Thyroid gland (tissue), 4 donors: Measurements from ENCODE around the gene FRMD8. TPM values are rescaled to one million over a fixed set of nuclear protein-coding genes. Genes with fewer than 3 reads are reported as not detected.

ENCODE experiments used
- DNase-seq, 2 donors: peaks; one replicate each; pipeline ENCODE4 v3.0.0-alpha.2; 2019
- H3K27ac ChIP-seq, 3 donors: fragments of 200-600 bp; sonication (generic); 1 replicate in 2 of 3; 2 replicates in 1 of 3; pipeline ENCODE4 v1.5.1; 2016 to 2019; ENCODE audit warnings: mild to moderate bottlenecking in 1 of 3, moderate library complexity in 1 of 3
- H3K27me3 ChIP-seq: fragments of 200-600 bp; sonication (generic); one replicate; pipeline ENCODE4 v1.5.1; 2019
- H3K36me3 ChIP-seq, 2 donors: fragments of 200-600 bp; sonication (generic); one replicate each; pipeline ENCODE4 v1.5.1; 2016 to 2019
- H3K4me1 ChIP-seq, 2 donors: fragments of 200-600 bp; sonication (generic); one replicate each; pipeline ENCODE4 v1.5.1; 2017 to 2019
- H3K4me3 ChIP-seq, 3 donors: fragments of 200-600 bp; sonication (generic); replicated peaks in 1 of 3; 1 replicate in 2 of 3; 2 replicates in 1 of 3; pipeline ENCODE4 v1.5.1; 2016; ENCODE audit warnings: mild to moderate bottlenecking in 1 of 3
- H3K9me3 ChIP-seq: fragments of 200-600 bp; sonication (generic); one replicate; pipeline ENCODE4 v1.5.1; 2017
- CTCF ChIP-seq, 6 experiments: fragments of 200-600 bp in 3 of 6; fragments of 450-650 bp in 3 of 6; sonication (generic) in 3 of 6; IDR thresholded peaks; one replicate each; pipeline ENCODE4 v1.5.1; 2016 to 2019; ENCODE audit warnings: antibody characterized with exemption in 6 of 6, mild to moderate bottlenecking in 2 of 6, inconsistent platforms in 1 of 6, moderate library complexity in 1 of 6
- POLR2A ChIP-seq, 2 donors: fragments of 450-650 bp; IDR thresholded peaks; one replicate each; pipeline ENCODE4 v1.6.1; 2017; ENCODE audit warnings: antibody characterized with exemption in 2 of 2, mild to moderate bottlenecking in 2 of 2, moderate library complexity in 1 of 2
- WGBS, 2 donors: methylation state at CpG; one replicate each; pipeline ENCODE4 v1.1.5; 2017; 5-methylcytosine and 5-hydroxymethylcytosine counted together
- intact Hi-C: fragments of 100-400 bp; cut with DNase I; formaldehyde crosslinking; loops from one replicate; pipeline ENCODE4 v1.15.1; 2023
- total RNA-seq, 4 donors: library from RNA; depleted of rRNA; stranded (reverse); fragments of >200 nt; gene quantifications; one replicate each; pipeline ENCODE4 v1.2.3, GENCODE V29; 2016

Gene FRMD8
- total RNA-seq, 4 donors from 2014 or later, result 22.5 to 44.9 (median 31.0) TPM

GRCh38 chr11:65399845-65400244, 13.4 kb downstream of the FRMD8 start:
- no peak for DNase-seq
- Histone ChIP-seq H3K4me1 (peaks cover 0 to 5% of the 10 kb centered on the region in 2 donors), H3K4me3 (no peak overlapping the region), H3K27me3 (no peaks in the 10 kb centered on the region), H3K36me3 (peaks cover 22 to 39% of the 10 kb centered on the region in 2 donors), H3K27ac (no peak overlapping the region), H3K9me3 (no peaks in the 10 kb centered on the region)
- 92 to 93% methylated on average over 4 to 9 of the region's 10 CpGs for WGBS, 2 donors
- TF ChIP-seq POLR2A (IDR thresholded peaks at IDR 0.05) (no peak), CTCF (IDR thresholded peaks at IDR 0.05) (no peak)
- intact Hi-C loops, result loop anchor here (5.0 kb wide), 1 partner anchor 197 kb away; the partner anchor contains the start of gene KCNK7

DNA sequence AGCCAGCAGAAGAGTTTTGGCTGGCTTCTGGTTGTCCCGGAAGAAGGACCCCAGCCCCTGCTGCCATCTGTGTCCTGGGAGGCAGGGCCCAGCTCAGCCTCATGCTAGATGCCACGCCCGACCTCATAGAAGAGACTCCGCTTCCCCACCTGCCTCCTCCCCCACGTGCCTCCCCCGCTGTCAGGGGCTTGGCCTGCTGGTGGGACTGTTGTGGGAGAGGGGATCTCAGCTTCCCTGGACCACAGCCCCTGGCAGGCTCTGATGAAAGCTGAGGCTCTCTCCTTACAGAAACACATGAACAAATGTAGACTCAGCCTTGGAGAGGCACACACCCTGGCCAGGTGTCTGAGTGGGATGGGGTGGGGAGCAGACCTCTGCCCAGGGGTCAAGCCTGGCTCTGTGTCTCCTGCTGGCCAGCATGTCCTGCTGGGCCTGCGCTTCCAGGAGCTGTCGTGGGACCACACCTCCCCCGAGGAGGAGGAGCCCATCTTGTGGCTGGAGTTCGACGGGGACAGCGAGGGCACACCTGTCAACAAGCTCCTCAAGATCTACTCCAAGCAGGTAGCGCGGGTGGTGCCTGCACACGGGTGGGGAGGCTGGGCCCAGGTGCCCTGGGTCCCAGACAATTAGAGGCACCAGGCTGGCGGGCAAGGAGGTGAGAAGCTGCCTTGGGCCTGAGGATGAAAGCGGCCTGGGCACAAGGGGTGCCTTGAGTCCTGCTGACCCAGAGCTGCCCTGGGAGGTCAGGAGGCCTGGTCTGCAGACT, 14.1 kb downstream of the FRMD8 start:
- TF ChIP-seq POLR2A (IDR thresholded peaks at IDR 0.05) (no peak), CTCF (IDR thresholded peaks at IDR 0.05) (no peak)
- no peaks in the 10 kb centered on the region for H3K9me3 ChIP-seq
- intact Hi-C loops, result loop anchor here (5.0 kb wide), 1 partner anchor 197 kb away; the partner anchor contains the start of gene KCNK7
- H3K4me3 ChIP-seq, result no peak overlapping the region
- no peak overlapping the region for H3K27ac ChIP-seq
- peaks cover 0 to 5% of the 10 kb centered on the region in 2 donors for H3K4me1 ChIP-seq
- peaks cover 25 to 44% of the 10 kb centered on the region in 2 donors for H3K36me3 ChIP-seq
- DNase-seq, result no peak
- 86 to 88% methylated on average over 10 to 16 of the region's 17 CpGs for WGBS, 2 donors
- H3K27me3 ChIP-seq, result no peaks in the 10 kb centered on the region

DNA sequence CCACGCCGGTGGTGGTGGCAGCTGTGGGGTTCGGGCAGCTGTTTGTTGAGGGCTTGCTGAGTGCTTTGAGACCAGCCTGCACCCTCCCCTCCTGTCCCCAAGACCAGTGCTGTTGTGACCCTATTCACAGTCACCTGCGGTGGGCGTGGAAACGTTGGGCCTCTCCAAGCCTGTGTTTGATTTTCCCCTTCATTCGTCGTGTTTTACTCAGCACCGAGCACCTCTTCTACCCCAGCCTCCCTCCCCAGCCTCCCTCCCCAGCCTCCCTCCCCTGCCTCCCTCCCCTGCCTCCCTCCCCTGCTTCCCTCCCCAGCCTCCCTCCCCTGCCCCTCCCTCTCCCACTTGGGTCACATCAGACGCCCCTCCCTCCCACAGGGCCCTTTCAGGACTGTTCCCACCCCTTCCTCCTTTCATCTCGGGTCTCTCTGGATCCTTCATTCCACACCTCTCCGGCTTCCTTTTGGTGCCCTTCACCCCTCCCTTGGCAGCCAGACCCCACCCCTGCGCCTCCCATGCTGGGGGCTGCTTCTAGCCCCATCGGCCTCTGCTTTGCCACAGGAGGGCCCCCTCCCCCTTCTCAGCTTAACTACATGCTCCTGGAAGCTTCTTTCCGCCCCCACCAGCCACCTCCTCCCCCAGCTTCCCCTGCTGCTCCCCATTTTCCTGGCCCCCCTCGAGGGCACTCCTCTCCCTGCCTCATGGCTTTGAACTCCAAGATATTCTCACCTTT, 14.8 kb downstream of the FRMD8 start:
- 83 to 87% methylated on average over 16 of the region's 16 CpGs for WGBS, 2 donors
- intact Hi-C loops, result loop anchor here (5.0 kb wide), 1 partner anchor 196 kb away; the partner anchor contains the start of gene KCNK7
- no peaks in the 10 kb centered on the region for H3K27me3 ChIP-seq
- H3K4me1 ChIP-seq, result peaks cover 0 to 5% of the 10 kb centered on the region in 2 donors
- no peak overlapping the region for H3K4me3 ChIP-seq
- no peaks in the 10 kb centered on the region for H3K9me3 ChIP-seq
- H3K27ac ChIP-seq, result no peak overlapping the region
- no peak for DNase-seq
- TF ChIP-seq POLR2A (IDR thresholded peaks at IDR 0.05) (no peak), CTCF (IDR thresholded peaks at IDR 0.05) (no peak)
- peaks cover 29 to 44% of the 10 kb centered on the region in 2 donors for H3K36me3 ChIP-seq

DNA sequence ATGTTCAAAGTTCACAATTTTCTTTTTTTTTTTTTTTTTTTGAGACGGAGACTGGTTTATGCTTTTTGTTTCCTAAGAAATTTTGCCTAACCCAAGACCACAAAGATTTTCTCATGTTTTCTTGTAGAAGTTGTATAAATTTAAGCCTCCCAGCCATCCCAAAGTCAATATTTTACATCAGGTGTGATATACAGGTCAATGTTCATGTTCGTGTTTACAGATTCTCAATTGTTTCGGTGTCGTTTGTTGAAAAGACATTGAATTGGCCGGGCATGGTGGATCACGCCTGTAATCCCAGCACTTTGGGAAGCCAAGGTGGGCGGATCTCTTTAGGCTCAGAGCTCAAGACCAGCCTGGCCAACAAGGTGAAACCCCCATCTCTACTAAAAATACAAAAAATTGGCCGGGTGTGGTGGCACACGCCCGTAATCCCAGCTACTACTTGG, 15.4 kb downstream of the FRMD8 start:
- intact Hi-C loops, result loop anchor here (5.0 kb wide), 1 partner anchor 195 kb away; the partner anchor contains the start of gene KCNK7
- Histone ChIP-seq H3K4me1 (peaks cover 0 to 5% of the 10 kb centered on the region in 2 donors), H3K4me3 (no peak overlapping the region), H3K27me3 (no peaks in the 10 kb centered on the region), H3K36me3 (peaks cover 33 to 47% of the 10 kb centered on the region in 2 donors), H3K9me3 (no peaks in the 10 kb centered on the region), H3K27ac (no peak overlapping the region)
- no peak for TF ChIP-seq CTCF (IDR thresholded peaks at IDR 0.05)
- TF ChIP-seq POLR2A (IDR thresholded peaks at IDR 0.05), result no peak
- DNase-seq, result no peak
- 91 to 95% methylated on average over 10 of the region's 10 CpGs for WGBS, 2 donors
